ENCODE measurements around the gene TRAPPC2L. TPM values are rescaled to one million over a fixed set of nuclear protein-coding genes. Genes with fewer than 3 reads are reported as not detected.
"Not testable (repeated sequence)": the region's sequence is repeated elsewhere in the genome, so short reads cannot be mapped to it uniquely, and the experiment has no call there.

TRAPPC2L gene
- total RNA-seq, 3 donors from 2014 or later, result 78.9 to 105 (median 98.0) TPM

GRCh38 chr16:88889702-88890352, 32.9 kb downstream of the TRAPPC2L start:
- ATAC-seq; H3K27me3 Mint-ChIP-seq (ENCODE audit: low read depth); H3K36me3 Mint-ChIP-seq (ENCODE audit: insufficient read depth); H3K4me1 Mint-ChIP-seq (ENCODE audit: low read depth); H3K4me3 Mint-ChIP-seq; H3K9me3 Mint-ChIP-seq; DNase-seq: not testable (repeated sequence)

- H3K36me3 Mint-ChIP-seq (ENCODE audit: insufficient read depth), result no peaks in the 10 kb centered on the region
- H3K4me3 Mint-ChIP-seq, result no peak overlapping the region
- H3K9me3 Mint-ChIP-seq, result no peaks in the 10 kb centered on the region
- peaks cover 2% of the 10 kb centered on the region for H3K4me1 Mint-ChIP-seq (ENCODE audit: low read depth)
- H3K27me3 Mint-ChIP-seq (ENCODE audit: low read depth), result no peaks in the 10 kb centered on the region
- ATAC-seq (no peak), DNase-seq (no peak)
Measured at GRCh38 chr16:88891083-88891482, 34.2 kb downstream of the TRAPPC2L start.

- DNase-seq, result no peak
- no peaks in the 10 kb centered on the region for H3K9me3 Mint-ChIP-seq
- H3K36me3 Mint-ChIP-seq (ENCODE audit: insufficient read depth), result no peaks in the 10 kb centered on the region
- peaks cover 2% of the 10 kb centered on the region for H3K4me1 Mint-ChIP-seq (ENCODE audit: low read depth)
- H3K4me3 Mint-ChIP-seq, result no peak overlapping the region
- ATAC-seq, result no peak
- H3K27me3 Mint-ChIP-seq (ENCODE audit: low read depth), result no peaks in the 10 kb centered on the region
Measured at GRCh38 chr16:88892065-88892464, 35.1 kb downstream of the TRAPPC2L start.

GRCh38 chr16:88893127-88893968, 36.4 kb downstream of the TRAPPC2L start:
- DNase-seq (no peak), ATAC-seq (no peak)
- Mint-ChIP-seq H3K4me3 (no peak overlapping the region), H3K27me3 (ENCODE audit: low read depth) (no peaks in the 10 kb centered on the region), H3K36me3 (ENCODE audit: insufficient read depth) (no peaks in the 10 kb centered on the region), H3K4me1 (ENCODE audit: low read depth) (peaks cover 2% of the 10 kb centered on the region), H3K9me3 (no peaks in the 10 kb centered on the region)

- not testable (repeated sequence) for H3K9me3 Mint-ChIP-seq; H3K4me3 Mint-ChIP-seq; H3K4me1 Mint-ChIP-seq (ENCODE audit: low read depth); ATAC-seq; H3K36me3 Mint-ChIP-seq (ENCODE audit: insufficient read depth); H3K27me3 Mint-ChIP-seq (ENCODE audit: low read depth); DNase-seq
Measured at GRCh38 chr16:88894266-88894665, 37.3 kb downstream of the TRAPPC2L start.

GRCh38 chr16:88894681-88895300, 37.9 kb downstream of the TRAPPC2L start:
- H3K4me3 Mint-ChIP-seq, result no peak overlapping the region
- DNase-seq (no peak), ATAC-seq (no peak)
- H3K27me3 Mint-ChIP-seq (ENCODE audit: low read depth), result no peaks in the 10 kb centered on the region
- no peaks in the 10 kb centered on the region for H3K36me3 Mint-ChIP-seq (ENCODE audit: insufficient read depth)
- H3K4me1 Mint-ChIP-seq (ENCODE audit: low read depth), result peaks cover 2% of the 10 kb centered on the region
- H3K9me3 Mint-ChIP-seq, result no peaks in the 10 kb centered on the region

GRCh38 chr16:88895335-88895734, 38.4 kb downstream of the TRAPPC2L start:
- H3K27me3 Mint-ChIP-seq (ENCODE audit: low read depth), result no peaks in the 10 kb centered on the region
- DNase-seq, result no peak
- peaks cover 2% of the 10 kb centered on the region for H3K4me1 Mint-ChIP-seq (ENCODE audit: low read depth)
- no peak for ATAC-seq
- H3K4me3 Mint-ChIP-seq, result no peak overlapping the region
- no peaks in the 10 kb centered on the region for H3K9me3 Mint-ChIP-seq
- no peaks in the 10 kb centered on the region for H3K36me3 Mint-ChIP-seq (ENCODE audit: insufficient read depth)

GRCh38 chr16:88896238-88897070, 39.5 kb downstream of the TRAPPC2L start:
- Mint-ChIP-seq H3K4me1 (ENCODE audit: low read depth) (peaks cover 2% of the 10 kb centered on the region), H3K4me3 (no peak overlapping the region), H3K27me3 (ENCODE audit: low read depth) (no peaks in the 10 kb centered on the region), H3K36me3 (ENCODE audit: insufficient read depth) (no peaks in the 10 kb centered on the region), H3K9me3 (no peaks in the 10 kb centered on the region)
- DNase-seq (no peak), ATAC-seq (no peak)

GRCh38 chr16:88897696-88898425, 40.9 kb downstream of the TRAPPC2L start:
- H3K4me3 Mint-ChIP-seq, result no peak overlapping the region
- no peaks in the 10 kb centered on the region for H3K36me3 Mint-ChIP-seq (ENCODE audit: insufficient read depth)
- no peaks in the 10 kb centered on the region for H3K27me3 Mint-ChIP-seq (ENCODE audit: low read depth)
- no peak for DNase-seq
- no peak for ATAC-seq
- peaks cover 2% of the 10 kb centered on the region for H3K4me1 Mint-ChIP-seq (ENCODE audit: low read depth)
- H3K9me3 Mint-ChIP-seq, result no peaks in the 10 kb centered on the region

GRCh38 chr16:88899901-88900661, 43.2 kb downstream of the TRAPPC2L start:
- no peaks in the 10 kb centered on the region for H3K4me1 Mint-ChIP-seq (ENCODE audit: low read depth)
- no peak for ATAC-seq
- no peaks in the 10 kb centered on the region for H3K36me3 Mint-ChIP-seq (ENCODE audit: insufficient read depth)
- no peaks in the 10 kb centered on the region for H3K27me3 Mint-ChIP-seq (ENCODE audit: low read depth)
- DNase-seq, result no peak
- no peak overlapping the region for H3K4me3 Mint-ChIP-seq
- H3K9me3 Mint-ChIP-seq, result no peaks in the 10 kb centered on the region

- ATAC-seq (no peak), DNase-seq (no peak)
- Mint-ChIP-seq H3K27me3 (ENCODE audit: low read depth) (no peaks in the 10 kb centered on the region), H3K9me3 (no peaks in the 10 kb centered on the region), H3K36me3 (ENCODE audit: insufficient read depth) (no peaks in the 10 kb centered on the region), H3K4me3 (no peak overlapping the region), H3K4me1 (ENCODE audit: low read depth) (no peaks in the 10 kb centered on the region)
Measured at GRCh38 chr16:88900662-88901052, 43.7 kb downstream of the TRAPPC2L start.

GRCh38 chr16:88901718-88902337, 44.9 kb downstream of the TRAPPC2L start:
- no peak overlapping the region for H3K4me3 Mint-ChIP-seq
- DNase-seq, result no peak
- no peaks in the 10 kb centered on the region for H3K27me3 Mint-ChIP-seq (ENCODE audit: low read depth)

GRCh38 chr16:88902744-88903143, 45.8 kb downstream of the TRAPPC2L start:
- Mint-ChIP-seq H3K9me3 (no peaks in the 10 kb centered on the region), H3K36me3 (ENCODE audit: insufficient read depth) (no peaks in the 10 kb centered on the region), H3K4me1 (ENCODE audit: low read depth) (no peaks in the 10 kb centered on the region), H3K27me3 (ENCODE audit: low read depth) (no peaks in the 10 kb centered on the region), H3K4me3 (no peak overlapping the region)
- no peak for ATAC-seq
- no peak for DNase-seq

More at GRCh38 chr16:88901718-88902337, 44.9 kb downstream of the TRAPPC2L start:
- Mint-ChIP-seq H3K36me3 (ENCODE audit: insufficient read depth) (no peaks in the 10 kb centered on the region), H3K9me3 (no peaks in the 10 kb centered on the region), H3K4me1 (ENCODE audit: low read depth) (no peaks in the 10 kb centered on the region)
- ATAC-seq, result no peak

All from activated T-cell treated with anti-CD3 and anti-CD28 coated beads, Interleukin-2, amount 50 U/mL, for 4 hours (primary cell).